HG03139 (cell line): ENCODE data around the gene GPATCH2L.

ENCODE experiments used
- ATAC-seq: cut with Tn5 transposase; IDR thresholded peaks from one replicate; pipeline ENCODE4 v1.9.1; 2021; ENCODE audit not compliant: unreplicated experiment

The GPATCH2L gene

DNA sequence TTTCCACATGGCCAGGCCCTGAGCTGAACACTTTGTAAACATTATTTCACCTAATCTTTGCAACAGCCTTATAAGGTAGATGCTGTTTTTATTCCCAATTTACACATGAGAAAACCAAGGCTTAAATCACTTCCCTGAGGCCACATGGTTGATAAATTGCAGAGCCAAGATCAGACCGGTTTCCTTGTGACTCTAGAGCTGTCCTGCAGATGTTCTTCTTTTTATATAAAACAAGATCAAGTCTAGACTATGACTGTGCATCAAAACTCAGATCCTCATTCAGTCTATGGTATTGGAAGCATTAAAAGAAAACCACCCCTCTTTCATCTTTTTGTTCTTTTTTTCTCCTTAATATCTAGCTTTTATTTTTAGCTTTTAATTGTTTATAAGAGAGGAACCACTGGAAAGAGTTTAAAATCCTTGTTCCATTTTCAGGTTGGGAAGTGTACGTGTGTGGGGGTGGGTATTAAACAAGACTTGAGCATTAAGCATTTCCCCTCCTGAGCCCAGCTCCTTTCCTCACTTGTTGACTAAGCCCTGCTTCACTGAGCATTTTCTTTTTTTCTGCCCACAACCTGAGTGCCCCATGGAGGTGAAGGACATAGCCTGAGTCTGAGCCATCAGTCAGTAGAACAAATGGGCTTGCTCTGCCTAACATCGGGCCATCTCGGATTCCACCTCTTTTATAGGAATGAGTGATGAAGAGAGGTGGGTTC lies 45.4 kb downstream of the GPATCH2L start:
- no peak for ATAC-seq

GRCh38 chr14:76201162-76201561 lies 49.4 kb downstream of the GPATCH2L start:
- no peak for ATAC-seq

DNA sequence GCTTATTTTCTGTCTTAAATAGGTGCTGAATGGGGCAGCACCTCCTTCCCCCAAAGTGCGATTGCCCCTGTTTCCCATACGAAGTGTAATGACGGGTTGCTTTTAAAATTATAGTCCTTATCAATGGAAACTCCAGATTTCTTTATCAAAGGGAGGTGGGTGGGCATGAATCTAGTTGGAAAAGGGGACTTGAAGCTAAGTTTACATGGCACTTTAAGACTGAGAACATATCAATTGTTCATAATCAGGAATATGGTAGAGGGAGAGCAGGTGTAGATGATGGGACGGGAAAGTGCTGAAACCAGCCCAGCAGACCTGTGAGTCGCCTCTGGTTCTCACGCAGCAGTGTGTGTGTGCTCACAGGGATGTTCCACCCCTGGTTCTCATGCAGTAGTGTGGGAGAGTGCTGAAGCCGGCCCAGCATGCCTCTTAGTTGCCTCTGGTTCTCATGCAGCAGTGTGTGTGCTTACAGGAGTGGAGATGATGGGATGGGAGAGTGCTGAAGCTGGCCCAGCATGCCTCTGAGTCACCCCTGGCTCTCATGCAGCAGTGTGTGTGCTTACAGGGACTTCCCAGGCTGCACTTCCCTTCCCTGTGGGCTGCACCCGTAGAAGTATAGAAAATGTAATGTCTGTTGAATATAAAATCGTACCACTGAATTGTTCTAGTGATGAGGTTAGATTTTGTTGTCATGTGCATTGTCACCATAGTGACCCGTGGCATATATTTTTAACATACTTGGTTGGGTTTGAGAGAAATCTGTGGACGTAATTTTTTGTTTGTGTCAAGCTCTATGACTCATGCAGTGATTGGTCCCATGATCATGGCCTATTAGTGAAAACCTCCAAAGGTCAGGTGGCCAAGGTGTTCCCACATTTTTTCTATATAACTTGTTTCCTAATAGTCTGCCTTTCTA lies 51.6 kb downstream of the GPATCH2L start:
- ATAC-seq, result peak; percentile 56

DNA sequence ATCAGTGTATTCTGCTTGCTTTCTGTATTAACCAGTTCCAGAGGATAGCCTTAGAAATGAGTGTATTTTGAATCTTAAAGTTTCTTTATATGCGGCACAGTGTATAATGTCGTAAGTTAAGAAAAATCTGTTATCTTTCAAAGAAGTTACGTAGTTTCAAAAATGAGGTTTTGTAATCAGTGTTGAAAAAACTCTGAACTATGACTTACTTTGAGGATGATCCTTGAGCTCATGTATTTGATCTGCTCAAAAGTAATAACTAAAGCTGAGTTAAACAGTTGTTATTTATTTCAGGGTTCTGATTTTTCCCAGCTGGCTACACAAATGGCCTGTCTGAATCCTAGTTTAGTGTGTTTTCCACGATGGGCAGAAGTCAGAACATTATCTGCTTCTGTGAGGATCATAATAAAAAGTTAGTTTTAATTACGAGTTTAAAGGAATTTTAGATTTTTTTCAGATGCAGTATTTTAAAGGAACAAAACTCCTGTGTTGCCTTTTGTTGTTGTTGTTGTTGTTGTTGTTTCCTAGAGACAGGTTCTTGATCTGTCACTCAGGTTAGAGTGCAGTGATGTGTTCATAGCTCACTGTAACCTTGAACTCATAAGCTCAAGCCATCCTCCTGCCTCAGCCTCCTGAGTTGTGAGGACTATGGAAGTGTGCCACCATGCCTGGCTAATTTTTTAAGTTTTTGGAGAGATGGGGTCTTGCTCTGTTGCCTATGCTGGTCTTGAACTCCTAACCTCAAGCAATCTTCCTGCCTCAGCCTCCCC lies 52.9 kb downstream of the GPATCH2L start:
- ATAC-seq, result no peak

GRCh38 chr14:76205708-76206107 lies 54.0 kb downstream of the GPATCH2L start:
- no peak for ATAC-seq

GRCh38 chr14:76208340-76208739 lies 56.6 kb downstream of the GPATCH2L start:
- no peak for ATAC-seq

DNA sequence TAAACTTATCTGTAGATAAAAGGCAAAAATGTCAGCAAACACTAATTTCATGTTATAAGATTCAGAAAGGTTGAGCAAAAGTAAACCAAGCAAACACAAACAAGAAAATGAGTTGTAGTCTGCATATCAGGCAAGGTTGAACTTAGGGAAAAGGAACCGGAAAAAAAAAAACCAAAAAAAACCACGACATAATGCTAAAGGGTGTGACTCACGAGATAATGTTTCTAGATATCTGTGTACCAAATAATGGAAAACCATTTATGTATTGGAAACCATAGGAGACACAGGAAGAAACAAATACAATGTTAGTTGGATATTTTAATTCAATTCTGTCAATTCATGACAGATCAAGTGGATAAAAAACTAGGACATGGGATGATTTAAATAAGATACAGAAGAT lies 60.5 kb downstream of the GPATCH2L start:
- no peak for ATAC-seq

GRCh38 chr14:76217179-76217578 lies 65.5 kb downstream of the GPATCH2L start:
- ATAC-seq, result no peak

- no peak for ATAC-seq
Observed at GRCh38 chr14:76218662-76219061, 66.9 kb downstream of the GPATCH2L start.

DNA sequence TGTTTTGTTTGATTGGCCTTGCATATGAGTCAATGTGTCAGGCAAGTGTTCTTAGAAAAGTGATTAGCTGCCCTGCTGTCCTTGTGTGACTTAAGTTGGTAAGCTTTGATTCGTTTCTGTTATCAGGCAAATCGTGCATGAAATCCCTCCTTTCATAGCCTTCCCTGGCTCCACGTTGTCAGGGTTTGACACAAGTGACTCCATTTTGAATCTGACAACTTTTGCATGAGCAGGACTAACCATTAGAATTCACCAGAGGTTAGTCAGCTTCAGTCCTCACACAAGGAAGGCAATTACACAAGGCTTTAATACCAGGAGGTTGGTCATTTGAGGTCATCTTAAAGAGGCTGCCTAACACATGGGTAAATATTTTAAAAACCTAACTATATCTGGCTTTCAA lies 68.2 kb downstream of the GPATCH2L start:
- no peak for ATAC-seq

DNA sequence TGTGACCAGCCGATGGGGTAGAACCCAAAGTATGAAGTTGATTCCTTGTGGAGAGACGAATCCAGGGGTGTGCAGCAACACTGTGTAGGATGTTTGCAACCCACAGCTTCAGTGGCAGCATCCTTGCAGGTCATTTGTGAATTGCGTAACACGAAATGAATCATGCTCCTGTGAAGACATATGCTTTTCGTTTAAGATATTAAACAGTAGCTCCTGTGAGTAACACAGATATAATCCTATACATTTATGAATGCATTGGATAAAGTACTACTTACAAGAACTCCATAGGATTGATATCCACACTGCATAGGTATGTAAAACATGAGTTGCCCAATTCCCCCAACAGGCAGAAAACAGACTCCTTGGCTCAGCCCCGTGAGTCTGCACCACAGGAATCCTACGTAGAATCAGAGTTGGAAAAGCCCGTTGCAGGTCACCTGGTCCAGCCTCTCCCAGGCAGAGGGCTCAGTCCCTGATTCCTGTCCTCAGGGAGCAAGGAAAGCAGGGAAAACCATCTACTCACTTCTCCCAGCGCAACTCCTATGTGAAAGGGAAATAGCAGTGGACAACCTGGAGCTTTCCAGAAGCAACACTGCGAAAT lies 75.8 kb downstream of the GPATCH2L start:
- ATAC-seq, result no peak

- ATAC-seq, result no peak
Observed at GRCh38 chr14:76228138-76228537, 76.4 kb downstream of the GPATCH2L start.

GRCh38 chr14:76232800-76233199 lies 81.1 kb downstream of the GPATCH2L start:
- ATAC-seq, result no peak

- ATAC-seq, result no peak
Observed at GRCh38 chr14:76235628-76236027, 83.9 kb downstream of the GPATCH2L start.

GRCh38 chr14:76236172-76237130 lies 84.7 kb downstream of the GPATCH2L start:
- no peak for ATAC-seq

DNA sequence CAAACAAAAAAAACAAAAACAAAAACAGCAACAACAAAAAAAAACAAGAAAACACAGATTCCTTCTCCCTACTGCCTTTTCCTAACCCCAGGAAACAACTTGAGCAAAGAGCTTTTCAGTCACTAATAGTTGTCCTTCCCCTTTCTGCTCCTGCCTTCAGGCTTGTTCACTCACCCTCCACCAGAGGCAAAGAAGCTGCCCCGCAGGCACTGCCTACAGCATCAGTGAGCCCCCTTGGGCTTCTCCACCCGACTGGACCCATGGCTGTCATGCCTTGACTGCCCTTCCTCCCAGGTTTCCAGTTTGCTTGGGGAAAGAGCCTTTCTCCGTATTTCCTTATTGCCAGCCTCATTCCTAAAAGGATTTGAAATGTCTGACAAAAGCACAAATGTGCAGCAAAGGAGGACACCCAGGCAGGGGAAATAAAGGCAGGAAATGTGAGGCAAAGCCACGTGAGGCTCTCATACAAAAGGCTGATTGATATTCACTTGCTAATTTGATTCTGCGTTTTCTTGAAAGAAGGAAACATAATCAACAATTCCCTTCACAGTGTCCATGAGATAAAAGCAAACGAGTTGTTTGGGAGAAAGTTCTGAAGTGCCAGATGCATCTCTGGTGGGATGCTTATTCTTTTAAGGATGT lies 85.7 kb downstream of the GPATCH2L start:
- no peak for ATAC-seq

DNA sequence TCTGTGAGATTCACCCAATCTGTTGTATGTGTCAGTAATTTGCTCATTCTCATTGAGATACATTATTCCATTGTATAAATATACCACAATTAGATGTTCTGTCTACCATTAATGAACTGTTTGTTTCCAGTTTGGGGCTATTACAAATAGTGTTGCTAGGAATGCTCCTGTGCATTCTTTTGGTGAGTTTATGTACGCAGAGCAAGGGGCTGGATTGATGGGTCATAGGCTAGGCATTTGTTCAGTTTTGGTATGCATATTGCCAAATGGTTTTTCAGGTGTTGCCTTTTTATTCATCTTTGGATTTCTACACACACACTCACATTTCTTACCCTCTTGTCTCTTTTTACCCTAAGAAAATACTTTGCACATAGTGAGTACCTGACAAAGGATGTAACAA lies 93.4 kb downstream of the GPATCH2L start:
- ATAC-seq, result no peak

- no peak for ATAC-seq
Observed at GRCh38 chr14:76250302-76250701, 98.6 kb downstream of the GPATCH2L start.

- no peak for ATAC-seq
Observed at GRCh38 chr14:76252471-76252870, 100.7 kb downstream of the GPATCH2L start.
